ENCODE data around the gene CNTNAP2. TPM values are rescaled to one million over a fixed set of nuclear protein-coding genes. Genes with fewer than 3 reads are reported as not detected.

Gene CNTNAP2
- total and polyA plus RNA-seq, 9 of the 15 experiments (the other 6 are each of a cell fraction or from before 2014, with no cell fraction given) = 0.04 to 0.62 (median 0.09) TPM; not detected in 4

DNA sequence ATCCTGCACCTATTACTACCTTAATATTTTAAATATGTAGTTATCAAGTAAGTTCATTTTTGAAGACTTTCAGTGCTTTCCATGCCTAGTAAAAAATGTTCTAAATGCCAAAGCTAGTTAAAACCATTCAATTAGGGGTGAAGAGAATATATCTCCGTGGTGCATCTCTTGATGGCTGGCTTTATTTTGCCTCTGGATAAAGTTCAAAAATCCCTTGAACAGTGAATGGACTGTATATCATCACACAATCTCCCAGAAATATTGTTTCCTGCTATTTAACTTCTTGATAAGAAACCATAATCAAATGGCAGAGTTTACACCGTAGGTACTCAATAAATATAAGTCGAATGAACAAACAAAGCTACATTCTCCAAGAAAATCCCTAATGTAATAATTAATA lies 1360.9 kb downstream of the CNTNAP2 start (continued):
- TF ChIP-seq ZNF785 (CRISPR knock-in tag; IDR thresholded peaks at IDR 0.05) = no peak
- TF ChIP-seq MYNN (IDR thresholded peaks at IDR 0.05) = no peak
- TF ChIP-seq MYNN (CRISPR knock-in tag; IDR thresholded peaks at IDR 0.05) = no peak
- TF ChIP-seq POLR3A (IDR thresholded peaks at IDR 0.05; ENCODE audit: borderline replicate concordance, extremely low read depth, insufficient read depth, insufficient read length) = no peak
- TF ChIP-seq, protein P1, sequence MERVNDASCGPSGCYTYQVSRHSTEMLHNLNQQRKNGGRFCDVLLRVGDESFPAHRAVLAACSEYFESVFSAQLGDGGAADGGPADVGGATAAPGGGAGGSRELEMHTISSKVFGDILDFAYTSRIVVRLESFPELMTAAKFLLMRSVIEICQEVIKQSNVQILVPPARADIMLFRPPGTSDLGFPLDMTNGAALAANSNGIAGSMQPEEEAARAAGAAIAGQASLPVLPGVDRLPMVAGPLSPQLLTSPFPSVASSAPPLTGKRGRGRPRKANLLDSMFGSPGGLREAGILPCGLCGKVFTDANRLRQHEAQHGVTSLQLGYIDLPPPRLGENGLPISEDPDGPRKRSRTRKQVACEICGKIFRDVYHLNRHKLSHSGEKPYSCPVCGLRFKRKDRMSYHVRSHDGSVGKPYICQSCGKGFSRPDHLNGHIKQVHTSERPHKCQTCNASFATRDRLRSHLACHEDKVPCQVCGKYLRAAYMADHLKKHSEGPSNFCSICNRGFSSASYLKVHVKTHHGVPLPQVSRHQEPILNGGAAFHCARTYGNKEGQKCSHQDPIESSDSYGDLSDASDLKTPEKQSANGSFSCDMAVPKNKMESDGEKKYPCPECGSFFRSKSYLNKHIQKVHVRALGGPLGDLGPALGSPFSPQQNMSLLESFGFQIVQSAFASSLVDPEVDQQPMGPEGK (CRISPR knock-in tag; IDR thresholded peaks at IDR 0.05; ENCODE audit: borderline replicate concordance) = no peak
- TF ChIP-seq FOXJ2 (tag; IDR thresholded peaks at IDR 0.05) = no peak
- TF ChIP-seq NR2C2 (CRISPR knock-in tag; IDR thresholded peaks at IDR 0.05) = no peak
- no peak for TF ChIP-seq NR2C2 (tag; IDR thresholded peaks at IDR 0.05)
- no peak for TF ChIP-seq ZNF79 (CRISPR knock-in tag; IDR thresholded peaks at IDR 0.05; ENCODE audit: low read depth)
- no peak for TF ChIP-seq ZNF354B (CRISPR knock-in tag; IDR thresholded peaks at IDR 0.05)
- no peak for TF ChIP-seq ZNF3 (CRISPR knock-in tag; IDR thresholded peaks at IDR 0.05)

DNA sequence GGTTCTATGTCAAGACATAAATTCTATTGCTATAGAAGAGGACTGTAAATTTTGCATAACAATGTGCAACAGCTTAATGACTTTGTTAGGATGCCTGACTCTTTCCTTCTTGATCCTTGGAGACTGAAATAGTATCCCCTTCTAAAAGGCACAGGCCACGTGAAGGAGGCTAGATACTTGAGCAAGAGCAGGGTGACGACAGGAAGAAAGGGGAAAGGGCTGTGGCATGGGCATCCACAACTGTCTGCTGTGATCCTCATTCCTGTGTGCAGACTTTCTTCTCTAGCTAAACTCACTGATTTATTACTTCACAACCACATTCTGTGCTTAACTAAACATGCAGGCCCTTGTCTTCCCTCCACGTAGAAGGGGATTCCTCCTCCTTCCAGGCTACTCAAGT lies 1362.2 kb downstream of the CNTNAP2 start:
- FAIRE-seq (no peak), ATAC-seq (no peak), DNase-seq (ENCODE audit: extremely low read depth in 1 of 4, low spot score in 3 of 4) (no peak)
- intact Hi-C loops (cut with micrococcal nuclease) = no loop called here
- no TSS peak for BruUV-seq (replicated peaks)
- Histone ChIP-seq H2AFZ (ENCODE audit: low read depth, low read length) (no peak overlapping the region), H3K27ac (ENCODE audit: extremely low read depth, low read depth, low read length) (no peak overlapping the region), H4K20me1 (replicated peaks; ENCODE audit: control insufficient read depth, insufficient read depth, low read length) (no peaks in the 10 kb centered on the region), H3K79me2 (ENCODE audit: control insufficient read depth, insufficient read depth, low read length) (no peaks in the 10 kb centered on the region), H3K9ac (ENCODE audit: insufficient read depth in 1 of 2, low read depth in 2 of 2, low read length in 2 of 2) (no peak overlapping the region), H3K4me2 (ENCODE audit: insufficient read depth, low read length) (no peak overlapping the region), H3K27me3 (ENCODE audit: control insufficient read depth in 2 of 2, insufficient read depth in 2 of 2, low read length in 2 of 2) (no peaks in the 10 kb centered on the region), H3K9me1 (ENCODE audit: control insufficient read depth, insufficient read depth, low read length) (no peaks in the 10 kb centered on the region), H3K4me1 (replicated peaks in 1 of 2; ENCODE audit: control insufficient read depth in 2 of 2, insufficient read depth in 2 of 2, low read length in 2 of 2) (no peaks in the 10 kb centered on the region), H3K9me3 (replicated peaks; ENCODE audit: control insufficient read depth, insufficient read depth, low read depth, low read length) (no peaks in the 10 kb centered on the region), H3K4me3 (no peak overlapping the region), H3K36me3 (ENCODE audit: control insufficient read depth, insufficient read depth, low read length) (no peaks in the 10 kb centered on the region)
- ChIA-PET POLR2A (no interaction called here), CTCF (ENCODE audit: low intra/inter-chr PET ratio) (no interaction called here)
- in situ Hi-C loops (cut with MboI) = no loop called here
- WGBS (ENCODE audit: insufficient coverage, low coverage, missing lambda C conversion rate) = 4% methylated on average over 3 of the region's 3 CpGs
- no peak for TF ChIP-seq PTTG1 (tag; IDR thresholded peaks at IDR 0.05; ENCODE audit: low read depth)
- TF ChIP-seq ZFP1 (CRISPR knock-in tag; IDR thresholded peaks at IDR 0.05) = no peak
- no peak for TF ChIP-seq ZNF146 (CRISPR knock-in tag; IDR thresholded peaks at IDR 0.05; ENCODE audit: unreplicated experiment)
- no peak for TF ChIP-seq RBM34 (IDR thresholded peaks at IDR 0.05; ENCODE audit: borderline replicate concordance, insufficient read depth, low read length)
- TF ChIP-seq ZNF584 (CRISPR knock-in tag; IDR thresholded peaks at IDR 0.05; ENCODE audit: low read depth) = no peak
- no peak for TF ChIP-seq SRSF1 (IDR thresholded peaks at IDR 0.05; ENCODE audit: low read depth, low read length)
- TF ChIP-seq YY1 (IDR thresholded peaks at IDR 0.05; ENCODE audit: borderline replicate concordance in 1 of 3, control insufficient read depth in 1 of 3, extremely low read depth in 1 of 3, insufficient read depth in 3 of 3, insufficient read length in 1 of 3, insufficient replicate concordance in 2 of 3, low read depth in 1 of 3, low read length in 2 of 3) = no peak
- TF ChIP-seq, protein P2, sequence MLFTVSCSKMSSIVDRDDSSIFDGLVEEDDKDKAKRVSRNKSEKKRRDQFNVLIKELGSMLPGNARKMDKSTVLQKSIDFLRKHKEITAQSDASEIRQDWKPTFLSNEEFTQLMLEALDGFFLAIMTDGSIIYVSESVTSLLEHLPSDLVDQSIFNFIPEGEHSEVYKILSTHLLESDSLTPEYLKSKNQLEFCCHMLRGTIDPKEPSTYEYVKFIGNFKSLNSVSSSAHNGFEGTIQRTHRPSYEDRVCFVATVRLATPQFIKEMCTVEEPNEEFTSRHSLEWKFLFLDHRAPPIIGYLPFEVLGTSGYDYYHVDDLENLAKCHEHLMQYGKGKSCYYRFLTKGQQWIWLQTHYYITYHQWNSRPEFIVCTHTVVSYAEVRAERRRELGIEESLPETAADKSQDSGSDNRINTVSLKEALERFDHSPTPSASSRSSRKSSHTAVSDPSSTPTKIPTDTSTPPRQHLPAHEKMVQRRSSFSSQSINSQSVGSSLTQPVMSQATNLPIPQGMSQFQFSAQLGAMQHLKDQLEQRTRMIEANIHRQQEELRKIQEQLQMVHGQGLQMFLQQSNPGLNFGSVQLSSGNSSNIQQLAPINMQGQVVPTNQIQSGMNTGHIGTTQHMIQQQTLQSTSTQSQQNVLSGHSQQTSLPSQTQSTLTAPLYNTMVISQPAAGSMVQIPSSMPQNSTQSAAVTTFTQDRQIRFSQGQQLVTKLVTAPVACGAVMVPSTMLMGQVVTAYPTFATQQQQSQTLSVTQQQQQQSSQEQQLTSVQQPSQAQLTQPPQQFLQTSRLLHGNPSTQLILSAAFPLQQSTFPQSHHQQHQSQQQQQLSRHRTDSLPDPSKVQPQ (CRISPR knock-in tag; IDR thresholded peaks at IDR 0.05; ENCODE audit: borderline replicate concordance) = no peak
